Endodermal cell (in vitro differentiated cells): ENCODE data around the gene PON1. TPM values are rescaled to one million over a fixed set of nuclear protein-coding genes. Genes with fewer than 3 reads are reported as not detected.

Experiments
- DNase-seq: peaks from one replicate; pipeline ENCODE4 v3.0.0-alpha.2; 2017
- H3K27ac ChIP-seq: 2 replicates; pipeline ENCODE4 v1.5.1; 2013; ENCODE audit warnings: mild to moderate bottlenecking, low read depth, low read length, moderate library complexity
- H3K27me3 ChIP-seq: 2 replicates; pipeline ENCODE4 v1.6.1; 2013; ENCODE audit warnings: mild to moderate bottlenecking, low read length, moderate library complexity; ENCODE audit not compliant: insufficient read depth, control insufficient read depth, poor library complexity, severe bottlenecking
- H3K36me3 ChIP-seq: 2 replicates; pipeline ENCODE4 v1.7.0; 2013; ENCODE audit warnings: mild to moderate bottlenecking, low read length, moderate library complexity; ENCODE audit not compliant: control insufficient read depth, insufficient read depth
- H3K4me1 ChIP-seq: one replicate; pipeline ENCODE4 v1.7.0; 2013; ENCODE audit warnings: low read length; ENCODE audit not compliant: control insufficient read depth, insufficient read depth
- H3K4me3 ChIP-seq: 2 replicates; pipeline ENCODE4 v1.5.1; 2013; ENCODE audit warnings: mild to moderate bottlenecking, low read length, moderate library complexity
- H3K9ac ChIP-seq: 2 replicates; pipeline ENCODE4 v1.6.1; 2013; ENCODE audit warnings: mild to moderate bottlenecking, low read length, moderate library complexity; ENCODE audit not compliant: poor library complexity, severe bottlenecking; ENCODE audit errors: extremely low read depth
- H3K9me3 ChIP-seq: 2 replicates; pipeline ENCODE4 v1.6.1; 2013; ENCODE audit warnings: mild to moderate bottlenecking, low read length, moderate library complexity; ENCODE audit not compliant: control insufficient read depth
- H3K27ac Mint-ChIP-seq: 2 replicates; pipeline ENCODE4 v1.8.0; 2020; ENCODE audit warnings: mixed read lengths
- H3K27me3 Mint-ChIP-seq: 2 replicates; pipeline ENCODE4 v1.8.0; 2021; ENCODE audit warnings: mild to moderate bottlenecking, mixed read lengths; ENCODE audit not compliant: insufficient read depth
- H3K36me3 Mint-ChIP-seq: 2 replicates; pipeline ENCODE4 v1.8.0; 2020; ENCODE audit warnings: low read depth, mixed read lengths
- H3K4me1 Mint-ChIP-seq: 2 replicates; pipeline ENCODE4 v1.8.0; 2020; ENCODE audit warnings: mixed read lengths
- H3K4me3 Mint-ChIP-seq: 2 replicates; pipeline ENCODE4 v1.8.0; 2020; ENCODE audit warnings: mild to moderate bottlenecking, moderate library complexity, mixed read lengths
- H3K9me3 Mint-ChIP-seq: 2 replicates; pipeline ENCODE4 v1.8.0; 2020; ENCODE audit warnings: mild to moderate bottlenecking, mixed read lengths
- CTCF ChIP-seq: fragments of 200-600 bp; sonication (generic); conservative IDR thresholded peaks from 2 replicates; pipeline ENCODE4 v1.5.0; 2021; ENCODE audit warnings: antibody characterized with exemption, mild to moderate bottlenecking
- WGBS, 2 experiments: methylation state at CpG; one replicate each; pipeline versions ENCODE4 v1.1.5 to v1.1.7; 2013; ENCODE audit warnings: missing lambda C conversion rate in 2 of 2, mixed read lengths in 1 of 2; ENCODE audit not compliant: insufficient coverage in 1 of 2, insufficient read length in 1 of 2; 5-methylcytosine and 5-hydroxymethylcytosine counted together
- total RNA-seq, 2 donors: library from RNA; stranded (reverse); fragmentation: NEBNext Ultra II Directional in 1 of 2; extraction: Animal tissue kit (Norgen Biotek cat#: 25700) in 1 of 2; gene quantifications; 2 replicates in 1 of 2; 3 replicates in 1 of 2; pipeline ENCODE4 v1.2.1, GENCODE V29; 2021

Gene PON1
- total RNA-seq, 2 donors from 2014 or later = 0.48 TPM; not detected in 1

GRCh38 chr7:95338832-95339231, 14.5 kb upstream of the PON1 start:
- Histone ChIP-seq H3K4me1 (no peaks in the 10 kb centered on the region), H3K27ac (no peak overlapping the region), H3K27me3 (no peaks in the 10 kb centered on the region), H3K9me3 (no peaks in the 10 kb centered on the region), H3K36me3 (no peaks in the 10 kb centered on the region), H3K4me3 (no peak overlapping the region), H3K9ac (no peak overlapping the region)
- H3K4me3 Mint-ChIP-seq = no peak overlapping the region
- H3K9me3 Mint-ChIP-seq = peaks cover 4% of the 10 kb centered on the region
- no peak for DNase-seq
- no peaks in the 10 kb centered on the region for H3K36me3 Mint-ChIP-seq
- H3K27me3 Mint-ChIP-seq = no peaks in the 10 kb centered on the region
- 94 to 96% methylated on average over 3 of the region's 3 CpGs for WGBS, 2 experiments
- peaks cover 11% of the 10 kb centered on the region for H3K4me1 Mint-ChIP-seq
- no peak overlapping the region for H3K27ac Mint-ChIP-seq
- no peak for TF ChIP-seq CTCF

GRCh38 chr7:95335093-95335492, 10.8 kb upstream of the PON1 start:
- Mint-ChIP-seq H3K4me1 (peaks cover 5% of the 10 kb centered on the region), H3K4me3 (no peak overlapping the region), H3K36me3 (no peaks in the 10 kb centered on the region), H3K27ac (no peak overlapping the region), H3K9me3 (peaks cover 4% of the 10 kb centered on the region), H3K27me3 (no peaks in the 10 kb centered on the region)
- DNase-seq = no peak
- Histone ChIP-seq H3K4me1 (no peaks in the 10 kb centered on the region), H3K36me3 (no peaks in the 10 kb centered on the region), H3K27me3 (no peaks in the 10 kb centered on the region), H3K9me3 (no peaks in the 10 kb centered on the region), H3K27ac (no peak overlapping the region), H3K4me3 (no peak overlapping the region), H3K9ac (no peak overlapping the region)
- no peak for TF ChIP-seq CTCF

- H3K27ac Mint-ChIP-seq = no peak overlapping the region
- TF ChIP-seq CTCF = no peak
- H3K4me1 Mint-ChIP-seq = peaks cover 5% of the 10 kb centered on the region
- Histone ChIP-seq H3K27me3 (no peaks in the 10 kb centered on the region), H3K9me3 (no peaks in the 10 kb centered on the region), H3K4me1 (no peaks in the 10 kb centered on the region), H3K9ac (no peak overlapping the region), H3K36me3 (no peaks in the 10 kb centered on the region), H3K4me3 (no peak overlapping the region), H3K27ac (no peak overlapping the region)
- DNase-seq = no peak
- H3K9me3 Mint-ChIP-seq = peaks cover 4% of the 10 kb centered on the region
- H3K27me3 Mint-ChIP-seq = no peaks in the 10 kb centered on the region
- no peak overlapping the region for H3K4me3 Mint-ChIP-seq
- H3K36me3 Mint-ChIP-seq = no peaks in the 10 kb centered on the region
Measured at GRCh38 chr7:95334447-95334846, 10.1 kb upstream of the PON1 start.
